Ectodermal cell (in vitro differentiated cells): ENCODE results near the gene FMO2. TPM values are rescaled to one million over a fixed set of nuclear protein-coding genes. Genes with fewer than 3 reads are reported as not detected.

Experiments
- H3K27ac ChIP-seq: 2 replicates; pipeline ENCODE4 v1.7.0; 2013; ENCODE audit warnings: mild to moderate bottlenecking, low read depth, low read length; ENCODE audit not compliant: insufficient read depth, poor library complexity, severe bottlenecking
- H3K27me3 ChIP-seq: 2 replicates; pipeline ENCODE4 v1.7.0; 2013; ENCODE audit warnings: mild to moderate bottlenecking, low read length; ENCODE audit not compliant: insufficient read depth, control insufficient read depth, poor library complexity, severe bottlenecking
- H3K36me3 ChIP-seq: one replicate; pipeline ENCODE4 v1.7.0; 2013; ENCODE audit warnings: low read length; ENCODE audit not compliant: control insufficient read depth, insufficient read depth
- H3K4me1 ChIP-seq: one replicate; pipeline ENCODE4 v1.7.0; 2013; ENCODE audit warnings: low read length; ENCODE audit not compliant: control insufficient read depth, insufficient read depth
- H3K4me3 ChIP-seq: 2 replicates; pipeline ENCODE4 v1.7.0; 2013; ENCODE audit warnings: low read depth, low read length, control low read depth; ENCODE audit not compliant: insufficient read depth
- H3K9me3 ChIP-seq: 2 replicates; pipeline ENCODE4 v1.7.0; 2013; ENCODE audit warnings: mild to moderate bottlenecking, low read length, moderate library complexity; ENCODE audit not compliant: control insufficient read depth
- WGBS, 2 experiments: methylation state at CpG; one replicate each; pipeline ENCODE4 v1.1.7; 2013; ENCODE audit warnings: missing lambda C conversion rate in 2 of 2; 5-methylcytosine and 5-hydroxymethylcytosine counted together
- polyA plus RNA-seq, 4 experiments: library from polyadenylated mRNA; stranded (reverse); fragments of 50-300 nt; gene quantifications; one replicate each; pipeline ENCODE4 v1.2.3, GENCODE V29; 2013

The FMO2 gene
- polyA plus RNA-seq (2013, experiment 1 of 4) = 0.22 TPM
- 0.27 TPM for polyA plus RNA-seq (2013, experiment 2 of 4)
- polyA plus RNA-seq (2013, experiment 3 of 4) = 0.27 TPM
- polyA plus RNA-seq (2013, experiment 4 of 4) = 0.45 TPM

- no peak within 1 kb of the TSS for H3K4me3 ChIP-seq
- H3K27me3 ChIP-seq = no peaks in the 10 kb centered on the region
- no peaks in the 10 kb centered on the region for H3K36me3 ChIP-seq
- 71 to 79% methylated on average over 6 of the region's 6 CpGs for WGBS, 2 experiments
- no peaks in the 10 kb centered on the region for H3K4me1 ChIP-seq
- H3K27ac ChIP-seq = no peak within 1 kb of the TSS
- no peaks in the 10 kb centered on the region for H3K9me3 ChIP-seq
Measured at GRCh38 chr1:171185091-171185490, at the start of gene FMO2. Gene FMO2, plus strand, starts transcription at chr1:171185300. Its CDS starts 414 bp downstream, at chr1:171185714.

GRCh38 chr1:171137580-171137979 lies 47.5 kb upstream of the FMO2 start:
- 83 to 84% methylated on average over 2 of the region's 2 CpGs for WGBS, 2 experiments
- H3K9me3 ChIP-seq = no peaks in the 10 kb centered on the region
- no peaks in the 10 kb centered on the region for H3K27me3 ChIP-seq
- H3K27ac ChIP-seq = no peak overlapping the region
- H3K4me1 ChIP-seq = no peaks in the 10 kb centered on the region
- no peaks in the 10 kb centered on the region for H3K36me3 ChIP-seq
- no peak overlapping the region for H3K4me3 ChIP-seq

GRCh38 chr1:171138980-171139379 lies 46.1 kb upstream of the FMO2 start:
- no peak overlapping the region for H3K4me3 ChIP-seq
- no peak overlapping the region for H3K27ac ChIP-seq
- H3K4me1 ChIP-seq = no peaks in the 10 kb centered on the region
- H3K27me3 ChIP-seq = no peaks in the 10 kb centered on the region
- 90 to 97% methylated on average over 2 of the region's 2 CpGs for WGBS, 2 experiments
- no peaks in the 10 kb centered on the region for H3K36me3 ChIP-seq
- H3K9me3 ChIP-seq = no peaks in the 10 kb centered on the region

- Histone ChIP-seq H3K36me3 (no peaks in the 10 kb centered on the region), H3K4me3 (no peak overlapping the region), H3K27ac (no peak overlapping the region), H3K27me3 (no peaks in the 10 kb centered on the region), H3K9me3 (no peaks in the 10 kb centered on the region), H3K4me1 (no peaks in the 10 kb centered on the region)
- WGBS, 2 experiments = 96 to 97% methylated on average over 4 of the region's 4 CpGs
Measured at GRCh38 chr1:171139890-171140289, 45.2 kb upstream of the FMO2 start.

- no peak overlapping the region for H3K27ac ChIP-seq
- no peak overlapping the region for H3K4me3 ChIP-seq
- 89 to 91% methylated on average over 5 of the region's 5 CpGs for WGBS, 2 experiments
- H3K4me1 ChIP-seq = no peaks in the 10 kb centered on the region
- H3K9me3 ChIP-seq = no peaks in the 10 kb centered on the region
- no peaks in the 10 kb centered on the region for H3K36me3 ChIP-seq
- H3K27me3 ChIP-seq = no peaks in the 10 kb centered on the region
Measured at GRCh38 chr1:171140401-171140800, 44.7 kb upstream of the FMO2 start.

- H3K4me1 ChIP-seq = no peaks in the 10 kb centered on the region
- no peaks in the 10 kb centered on the region for H3K36me3 ChIP-seq
- no peak overlapping the region for H3K4me3 ChIP-seq
- no peaks in the 10 kb centered on the region for H3K27me3 ChIP-seq
- H3K9me3 ChIP-seq = no peaks in the 10 kb centered on the region
- WGBS, 2 experiments = 97 to 98% methylated on average over 4 of the region's 4 CpGs
- no peak overlapping the region for H3K27ac ChIP-seq
Measured at GRCh38 chr1:171140956-171141687, 44.0 kb upstream of the FMO2 start.

GRCh38 chr1:171141688-171142415 lies 43.2 kb upstream of the FMO2 start:
- Histone ChIP-seq H3K4me1 (no peaks in the 10 kb centered on the region), H3K9me3 (no peaks in the 10 kb centered on the region), H3K27me3 (no peaks in the 10 kb centered on the region), H3K27ac (no peak overlapping the region), H3K4me3 (no peak overlapping the region), H3K36me3 (no peaks in the 10 kb centered on the region)
- WGBS, 2 experiments = 91 to 93% methylated on average over 6 of the region's 6 CpGs

- H3K4me1 ChIP-seq = no peaks in the 10 kb centered on the region
- no peaks in the 10 kb centered on the region for H3K36me3 ChIP-seq
- H3K27me3 ChIP-seq = no peaks in the 10 kb centered on the region
- no peak overlapping the region for H3K27ac ChIP-seq
- H3K4me3 ChIP-seq = no peak overlapping the region
- 89 to 90% methylated on average over 7 to 8 of the region's 8 CpGs for WGBS, 2 experiments
- H3K9me3 ChIP-seq = no peaks in the 10 kb centered on the region
Measured at GRCh38 chr1:171142416-171143385, 42.4 kb upstream of the FMO2 start.

GRCh38 chr1:171150156-171150555 lies 34.9 kb upstream of the FMO2 start:
- 78% methylated on average over 1 of the region's 1 CpG; no CpG with 5 or more reads in 1 of the 2 experiments for WGBS, 2 experiments
- Histone ChIP-seq H3K4me3 (no peak overlapping the region), H3K9me3 (no peaks in the 10 kb centered on the region), H3K27me3 (no peaks in the 10 kb centered on the region), H3K4me1 (no peaks in the 10 kb centered on the region), H3K27ac (no peak overlapping the region), H3K36me3 (no peaks in the 10 kb centered on the region)
